Measurements from ENCODE around the gene STIMATE.

DNA sequence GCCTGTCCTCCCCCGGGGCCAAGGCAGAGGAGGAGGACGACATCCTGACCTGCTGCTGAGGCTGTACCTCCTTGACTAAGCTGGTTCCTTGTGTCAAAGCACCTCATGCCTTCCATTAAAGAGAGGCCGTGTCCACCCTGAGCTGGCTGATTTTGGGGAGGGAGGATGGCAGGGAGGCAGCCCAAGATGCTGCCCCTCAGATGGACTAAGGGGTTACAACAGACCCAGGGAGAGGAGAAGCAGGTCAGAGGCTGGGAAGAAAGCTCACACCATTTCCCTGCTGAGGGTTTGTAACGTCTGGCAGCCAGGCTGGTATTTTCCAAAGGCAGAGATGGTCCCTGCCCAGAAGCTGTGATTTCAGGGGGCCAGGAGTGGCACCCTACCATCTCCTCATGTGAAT is 105.4 kb downstream of the STIMATE start:
- TF ChIP-seq, protein P1, sequence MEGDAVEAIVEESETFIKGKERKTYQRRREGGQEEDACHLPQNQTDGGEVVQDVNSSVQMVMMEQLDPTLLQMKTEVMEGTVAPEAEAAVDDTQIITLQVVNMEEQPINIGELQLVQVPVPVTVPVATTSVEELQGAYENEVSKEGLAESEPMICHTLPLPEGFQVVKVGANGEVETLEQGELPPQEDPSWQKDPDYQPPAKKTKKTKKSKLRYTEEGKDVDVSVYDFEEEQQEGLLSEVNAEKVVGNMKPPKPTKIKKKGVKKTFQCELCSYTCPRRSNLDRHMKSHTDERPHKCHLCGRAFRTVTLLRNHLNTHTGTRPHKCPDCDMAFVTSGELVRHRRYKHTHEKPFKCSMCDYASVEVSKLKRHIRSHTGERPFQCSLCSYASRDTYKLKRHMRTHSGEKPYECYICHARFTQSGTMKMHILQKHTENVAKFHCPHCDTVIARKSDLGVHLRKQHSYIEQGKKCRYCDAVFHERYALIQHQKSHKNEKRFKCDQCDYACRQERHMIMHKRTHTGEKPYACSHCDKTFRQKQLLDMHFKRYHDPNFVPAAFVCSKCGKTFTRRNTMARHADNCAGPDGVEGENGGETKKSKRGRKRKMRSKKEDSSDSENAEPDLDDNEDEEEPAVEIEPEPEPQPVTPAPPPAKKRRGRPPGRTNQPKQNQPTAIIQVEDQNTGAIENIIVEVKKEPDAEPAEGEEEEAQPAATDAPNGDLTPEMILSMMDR (conservative IDR thresholded peaks at IDR 0.05; ENCODE audit: low read length): no peak
- TF ChIP-seq EZH2phosphoT487 (IDR thresholded peaks at IDR 0.05; ENCODE audit: borderline replicate concordance, low read depth, low read length): no peak

Data from OCI-LY7 (cell line).